HEK293 (cell line): ENCODE measurements around the gene ZNF524.

Experiments used
- EGR2 ChIP-seq: fragments of 450-650 bp; formaldehyde crosslinking; IDR thresholded peaks from 2 replicates; pipeline ENCODE4 v1.5.1; 2016; ENCODE audit warnings: low read depth, missing biosample characterization, missing genetic modification characterization
- MYNN ChIP-seq: fragments of 450-650 bp; formaldehyde crosslinking; IDR thresholded peaks from 2 replicates; pipeline ENCODE4 v1.5.1; 2016; ENCODE audit warnings: missing biosample characterization, missing genetic modification characterization, borderline replicate concordance
- PBX3 ChIP-seq: sonication (generic); formaldehyde crosslinking; IDR thresholded peaks from 2 replicates; pipeline ENCODE4 v1.8.1; 2022; ENCODE audit warnings: mild to moderate bottlenecking, moderate library complexity, missing genetic modification reagents
- RBAK ChIP-seq: fragments of 450-650 bp; formaldehyde crosslinking; IDR thresholded peaks from 2 replicates; pipeline ENCODE4 v1.5.1; 2016; ENCODE audit warnings: missing biosample characterization, missing genetic modification characterization
- REST ChIP-seq: fragments of 450-650 bp; formaldehyde crosslinking; IDR thresholded peaks from 2 replicates; pipeline ENCODE4 v1.5.1; 2016; ENCODE audit warnings: missing biosample characterization, missing genetic modification characterization
- SCRT2 ChIP-seq: fragments of 450-650 bp; formaldehyde crosslinking; IDR thresholded peaks from 2 replicates; pipeline ENCODE4 v1.5.1; 2016; ENCODE audit warnings: missing biosample characterization, missing genetic modification characterization
- ZBTB1 ChIP-seq: fragments of 450-650 bp; formaldehyde crosslinking; IDR thresholded peaks from 2 replicates; pipeline ENCODE4 v1.5.1; 2016; ENCODE audit warnings: missing biosample characterization, missing genetic modification characterization
- ZBTB20 ChIP-seq: fragments of 450-650 bp; formaldehyde crosslinking; IDR thresholded peaks from 2 replicates; pipeline ENCODE4 v1.5.1; 2016; ENCODE audit warnings: missing biosample characterization, missing genetic modification characterization
- ZBTB8A ChIP-seq: fragments of 450-650 bp; formaldehyde crosslinking; IDR thresholded peaks from 2 replicates; pipeline ENCODE4 v1.5.1; 2016; ENCODE audit warnings: missing biosample characterization, missing genetic modification characterization
- ZNF10 ChIP-seq: fragments of 450-650 bp; formaldehyde crosslinking; IDR thresholded peaks from 2 replicates; pipeline ENCODE4 v1.5.1; 2017; ENCODE audit warnings: missing biosample characterization, missing genetic modification characterization
- ZNF114 ChIP-seq: fragments of 450-650 bp; formaldehyde crosslinking; IDR thresholded peaks from 2 replicates; pipeline ENCODE4 v1.5.0; 2017; ENCODE audit warnings: missing biosample characterization, missing genetic modification characterization
- ZNF121 ChIP-seq: fragments of 450-650 bp; formaldehyde crosslinking; IDR thresholded peaks from 2 replicates; pipeline ENCODE4 v1.5.1; 2016; ENCODE audit warnings: missing biosample characterization, missing genetic modification characterization
- ZNF133 ChIP-seq: fragments of 450-650 bp; formaldehyde crosslinking; IDR thresholded peaks from 2 replicates; pipeline ENCODE4 v1.5.1; 2016; ENCODE audit warnings: missing biosample characterization, missing genetic modification characterization
- ZNF2 ChIP-seq: fragments of 450-650 bp; formaldehyde crosslinking; IDR thresholded peaks from 2 replicates; pipeline ENCODE4 v1.5.1; 2016; ENCODE audit warnings: missing biosample characterization, missing genetic modification characterization
- ZNF211 ChIP-seq: fragments of 450-650 bp; formaldehyde crosslinking; IDR thresholded peaks from 2 replicates; pipeline ENCODE4 v1.5.1; 2016; ENCODE audit warnings: low read depth, missing biosample characterization, missing genetic modification characterization
- ZNF24 ChIP-seq: fragments of 450-650 bp; formaldehyde crosslinking; IDR thresholded peaks from 2 replicates; pipeline ENCODE4 v1.5.1; 2016; ENCODE audit warnings: missing biosample characterization, missing genetic modification characterization
- ZNF398 ChIP-seq: fragments of 450-650 bp; formaldehyde crosslinking; IDR thresholded peaks from 2 replicates; pipeline ENCODE4 v1.5.1; 2017; ENCODE audit warnings: missing biosample characterization, missing genetic modification characterization
- ZNF423 ChIP-seq: fragments of 450-650 bp; formaldehyde crosslinking; IDR thresholded peaks from 2 replicates; pipeline ENCODE4 v1.5.1; 2016; ENCODE audit warnings: missing biosample characterization, missing genetic modification characterization
- ZNF433 ChIP-seq: fragments of 450-650 bp; formaldehyde crosslinking; IDR thresholded peaks from 2 replicates; pipeline ENCODE4 v1.5.1; 2016; ENCODE audit warnings: missing biosample characterization, missing genetic modification characterization, low read depth
- ZNF473 ChIP-seq: fragments of 450-650 bp; formaldehyde crosslinking; IDR thresholded peaks from 2 replicates; pipeline ENCODE4 v1.5.1; 2017; ENCODE audit warnings: missing biosample characterization, missing genetic modification characterization
- ZNF510 ChIP-seq: fragments of 450-650 bp; formaldehyde crosslinking; IDR thresholded peaks from 2 replicates; pipeline ENCODE4 v1.5.1; 2018; ENCODE audit warnings: mild to moderate bottlenecking, missing genetic modification characterization, missing biosample characterization; ENCODE audit not compliant: insufficient replicate concordance
- ZNF561 ChIP-seq: fragments of 450-650 bp; IDR thresholded peaks from 2 replicates; pipeline ENCODE4 v1.5.1; 2018; ENCODE audit warnings: missing biosample characterization, missing genetic modification characterization, borderline replicate concordance
- ZNF626 ChIP-seq: fragments of 450-650 bp; sonication (Bioruptor Pico); formaldehyde crosslinking; IDR thresholded peaks from 2 replicates; pipeline ENCODE4 v1.5.1; 2018; ENCODE audit warnings: missing biosample characterization, missing genetic modification characterization, inconsistent platforms
- ZNF707 ChIP-seq: fragments of 450-650 bp; formaldehyde crosslinking; IDR thresholded peaks from 2 replicates; pipeline ENCODE4 v1.5.1; 2016; ENCODE audit warnings: missing biosample characterization, missing genetic modification characterization
- ZNF777 ChIP-seq: fragments of 450-650 bp; formaldehyde crosslinking; IDR thresholded peaks from 2 replicates; pipeline ENCODE4 v1.5.1; 2017; ENCODE audit warnings: missing biosample characterization, missing genetic modification characterization, borderline replicate concordance
- ZNF792 ChIP-seq: fragments of 450-650 bp; formaldehyde crosslinking; IDR thresholded peaks from 2 replicates; pipeline ENCODE4 v1.5.1; 2016; ENCODE audit warnings: missing biosample characterization, missing genetic modification characterization
- ZNF830 ChIP-seq: fragments of 450-650 bp; IDR thresholded peaks from 2 replicates; pipeline ENCODE4 v1.5.0; 2018; ENCODE audit warnings: missing biosample characterization, missing genetic modification characterization, low read depth, mild to moderate bottlenecking, moderate library complexity
- ZNF843 ChIP-seq: fragments of 450-650 bp; formaldehyde crosslinking; IDR thresholded peaks from 2 replicates; pipeline ENCODE4 v1.5.1; 2016; ENCODE audit warnings: missing biosample characterization, missing genetic modification characterization
- ZSCAN23 ChIP-seq: fragments of 450-650 bp; formaldehyde crosslinking; IDR thresholded peaks from 2 replicates; pipeline ENCODE4 v1.5.1; 2016; ENCODE audit warnings: missing biosample characterization, missing genetic modification characterization
- ZXDB ChIP-seq: fragments of 450-650 bp; formaldehyde crosslinking; IDR thresholded peaks from 2 replicates; pipeline ENCODE4 v1.5.1; 2016; ENCODE audit warnings: missing biosample characterization, missing genetic modification characterization
- TF ChIP-seq, protein P1 (sequence below): fragments of 450-650 bp; formaldehyde crosslinking; IDR thresholded peaks from 2 replicates; pipeline ENCODE4 v1.5.1; 2016; ENCODE audit warnings: missing biosample characterization, missing genetic modification characterization
- TF ChIP-seq, protein P2 (sequence below): fragments of 450-650 bp; formaldehyde crosslinking; IDR thresholded peaks from 2 replicates; pipeline ENCODE4 v1.5.1; 2016; ENCODE audit warnings: missing biosample characterization, missing genetic modification characterization

The ZNF524 gene

GRCh38 chr19:55605637-55606470 lies 5.8 kb downstream of the ZNF524 start, which contains the start of gene ZNF865 (continued):
- TF ChIP-seq ZNF792 (tag by site-specific recombination) (no peak), ZNF24 (tag by site-specific recombination) (peak; percentile 54; the same call in 1 of the 2 replicates), ZBTB20 (tag by site-specific recombination) (peak; percentile 31; the same call in 1 of the 2 replicates), MYNN (tag by site-specific recombination) (no peak), ZNF10 (tag by site-specific recombination) (no peak), ZNF777 (tag by site-specific recombination) (no peak), ZNF707 (tag by site-specific recombination) (no peak), ZXDB (tag by site-specific recombination) (0 out of 2 replicates have a peak, but pooled peaks have one; percentile 52), ZNF843 (tag by site-specific recombination) (no peak), SCRT2 (no peak), RBAK (tag by site-specific recombination) (no peak), ZNF830 (no peak), ZNF423 (tag by site-specific recombination) (no peak), ZNF121 (tag by site-specific recombination) (no peak), ZNF473 (tag by site-specific recombination) (no peak), ZNF211 (tag by site-specific recombination) (no peak), ZNF2 (peak; percentile 94), ZNF133 (tag by site-specific recombination) (no peak), ZNF433 (tag by site-specific recombination) (no peak), ZNF561 (no peak), EGR2 (peak; percentile 36; the same call in 1 of the 2 replicates), ZNF626 (tag by site-specific recombination) (no peak), ZSCAN23 (no peak), ZNF398 (peak; percentile 80), ZNF510 (tag by site-specific recombination) (no peak), ZBTB1 (tag by site-specific recombination) (no peak), ZNF114 (no peak), PBX3 (CRISPR knock-in tag) (no peak), REST (no peak), ZBTB8A (tag by site-specific recombination) (0 out of 2 replicates have a peak, but pooled peaks have one; percentile 18)
- TF ChIP-seq, protein P1, sequence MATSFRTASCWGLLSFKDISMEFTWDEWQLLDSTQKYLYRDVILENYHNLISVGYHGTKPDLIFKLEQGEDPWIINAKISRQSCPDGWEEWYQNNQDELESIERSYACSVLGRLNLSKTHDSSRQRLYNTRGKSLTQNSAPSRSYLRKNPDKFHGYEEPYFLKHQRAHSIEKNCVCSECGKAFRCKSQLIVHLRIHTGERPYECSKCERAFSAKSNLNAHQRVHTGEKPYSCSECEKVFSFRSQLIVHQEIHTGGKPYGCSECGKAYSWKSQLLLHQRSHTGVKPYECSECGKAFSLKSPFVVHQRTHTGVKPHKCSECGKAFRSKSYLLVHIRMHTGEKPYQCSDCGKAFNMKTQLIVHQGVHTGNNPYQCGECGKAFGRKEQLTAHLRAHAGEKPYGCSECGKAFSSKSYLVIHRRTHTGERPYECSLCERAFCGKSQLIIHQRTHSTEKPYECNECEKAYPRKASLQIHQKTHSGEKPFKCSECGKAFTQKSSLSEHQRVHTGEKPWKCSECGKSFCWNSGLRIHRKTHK (tag by site-specific recombination) = no peak
- TF ChIP-seq, protein P2, sequence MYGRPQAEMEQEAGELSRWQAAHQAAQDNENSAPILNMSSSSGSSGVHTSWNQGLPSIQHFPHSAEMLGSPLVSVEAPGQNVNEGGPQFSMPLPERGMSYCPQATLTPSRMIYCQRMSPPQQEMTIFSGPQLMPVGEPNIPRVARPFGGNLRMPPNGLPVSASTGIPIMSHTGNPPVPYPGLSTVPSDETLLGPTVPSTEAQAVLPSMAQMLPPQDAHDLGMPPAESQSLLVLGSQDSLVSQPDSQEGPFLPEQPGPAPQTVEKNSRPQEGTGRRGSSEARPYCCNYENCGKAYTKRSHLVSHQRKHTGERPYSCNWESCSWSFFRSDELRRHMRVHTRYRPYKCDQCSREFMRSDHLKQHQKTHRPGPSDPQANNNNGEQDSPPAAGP = no peak
